ENCODE measurements around the gene CLEC7A. TPM values are rescaled to one million over a fixed set of nuclear protein-coding genes. Genes with fewer than 3 reads are reported as not detected.

CLEC7A gene
- total RNA-seq, 4 donors from 2014 or later = 10.3 to 36.1 (median 19.2) TPM

DNA sequence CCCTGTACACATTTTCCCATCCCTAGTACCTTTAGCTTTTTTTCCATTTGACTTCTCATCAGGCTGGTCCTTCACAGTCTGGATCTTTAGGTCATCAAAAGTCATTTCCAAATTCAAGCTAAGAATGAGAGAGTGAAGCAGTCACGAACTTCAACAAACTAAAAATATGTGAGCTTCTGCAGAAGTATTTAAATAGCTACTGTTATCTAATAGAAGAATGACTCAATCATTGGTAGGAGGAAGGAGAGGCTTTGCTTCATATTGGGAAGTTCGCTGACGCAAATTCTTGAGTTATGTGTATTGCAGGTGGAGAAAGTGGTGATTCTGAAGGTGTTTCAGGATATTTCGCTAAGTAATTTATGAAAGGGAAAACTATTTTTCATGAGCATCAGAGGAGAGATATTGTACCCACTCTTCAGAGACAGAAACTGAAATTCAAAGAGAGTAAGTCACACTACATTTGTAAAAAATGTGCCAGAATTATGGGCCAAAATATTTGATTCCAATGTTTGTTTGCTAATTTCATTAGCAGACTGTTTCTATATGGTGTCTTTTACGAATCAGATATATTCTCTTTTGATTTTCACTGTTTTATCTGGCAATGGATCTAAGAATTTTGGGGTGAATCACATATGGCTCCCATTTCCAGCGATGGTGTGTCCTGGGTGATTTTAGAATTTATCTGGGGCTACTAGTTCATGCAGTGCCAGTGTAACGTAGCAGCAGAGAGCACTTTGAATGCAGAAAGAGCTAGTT, 42.2 kb upstream of the CLEC7A start, which contains the start of gene OLR1:
Gene OLR1, minus strand, starts transcription at position 160 of the 756 bp plus-strand sequence. Its CDS starts 55 bp downstream, at position 105.
- intact Hi-C loops (cut with DNase I) = no loop called here
- Histone ChIP-seq H3K4me1 (peaks cover 2 to 30% (median 14%) of the 10 kb centered on the region in 3 donors), H3K27ac (no peak within 1 kb of the TSS), H3K4me3 (no peak within 1 kb of the TSS), H3K9me3 (no peaks in the 10 kb centered on the region), H3K27me3 (no peaks in the 10 kb centered on the region), H3K36me3 (no peaks in the 10 kb centered on the region)
- no peak for DNase-seq
- TF ChIP-seq, protein P1, sequence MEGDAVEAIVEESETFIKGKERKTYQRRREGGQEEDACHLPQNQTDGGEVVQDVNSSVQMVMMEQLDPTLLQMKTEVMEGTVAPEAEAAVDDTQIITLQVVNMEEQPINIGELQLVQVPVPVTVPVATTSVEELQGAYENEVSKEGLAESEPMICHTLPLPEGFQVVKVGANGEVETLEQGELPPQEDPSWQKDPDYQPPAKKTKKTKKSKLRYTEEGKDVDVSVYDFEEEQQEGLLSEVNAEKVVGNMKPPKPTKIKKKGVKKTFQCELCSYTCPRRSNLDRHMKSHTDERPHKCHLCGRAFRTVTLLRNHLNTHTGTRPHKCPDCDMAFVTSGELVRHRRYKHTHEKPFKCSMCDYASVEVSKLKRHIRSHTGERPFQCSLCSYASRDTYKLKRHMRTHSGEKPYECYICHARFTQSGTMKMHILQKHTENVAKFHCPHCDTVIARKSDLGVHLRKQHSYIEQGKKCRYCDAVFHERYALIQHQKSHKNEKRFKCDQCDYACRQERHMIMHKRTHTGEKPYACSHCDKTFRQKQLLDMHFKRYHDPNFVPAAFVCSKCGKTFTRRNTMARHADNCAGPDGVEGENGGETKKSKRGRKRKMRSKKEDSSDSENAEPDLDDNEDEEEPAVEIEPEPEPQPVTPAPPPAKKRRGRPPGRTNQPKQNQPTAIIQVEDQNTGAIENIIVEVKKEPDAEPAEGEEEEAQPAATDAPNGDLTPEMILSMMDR (IDR thresholded peaks at IDR 0.05) = no peak
- TF ChIP-seq POLR2A (IDR thresholded peaks at IDR 0.05) = no peak
- WGBS, 2 donors = 57 to 61% methylated on average over 7 of the region's 7 CpGs

DNA sequence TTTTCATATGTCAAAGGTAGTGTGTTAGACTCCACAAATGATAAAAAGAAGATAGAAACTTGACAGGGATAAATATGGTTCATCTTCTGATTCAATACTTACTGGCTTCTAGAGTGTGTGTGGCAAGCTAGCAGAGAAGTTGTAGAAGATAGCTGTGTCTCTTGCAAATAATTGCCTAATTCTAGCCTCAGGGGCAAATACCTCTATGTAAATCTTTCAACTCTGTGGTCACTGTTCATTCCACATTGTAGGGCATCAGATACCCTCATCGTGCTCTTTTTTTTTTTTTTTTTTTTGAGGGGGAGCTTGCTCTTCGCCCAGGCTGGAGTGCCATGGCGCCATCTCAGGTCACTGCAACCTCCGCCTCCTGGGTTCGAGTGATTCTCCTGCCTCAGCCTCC, 40.2 kb upstream of the CLEC7A start:
- Histone ChIP-seq H3K9me3 (no peaks in the 10 kb centered on the region), H3K36me3 (no peaks in the 10 kb centered on the region), H3K4me3 (no peak overlapping the region), H3K4me1 (peaks cover 0 to 25% (median 2%) of the 10 kb centered on the region in 3 donors), H3K27me3 (no peaks in the 10 kb centered on the region), H3K27ac (no peak overlapping the region)
- WGBS, 2 donors = 78 to 87% methylated on average over 4 to 5 of the region's 5 CpGs
- no peak for TF ChIP-seq POLR2A (IDR thresholded peaks at IDR 0.05)
- TF ChIP-seq, protein P1 (IDR thresholded peaks at IDR 0.05) = no peak
- no peak for DNase-seq
- intact Hi-C loops (cut with DNase I) = no loop called here

DNA sequence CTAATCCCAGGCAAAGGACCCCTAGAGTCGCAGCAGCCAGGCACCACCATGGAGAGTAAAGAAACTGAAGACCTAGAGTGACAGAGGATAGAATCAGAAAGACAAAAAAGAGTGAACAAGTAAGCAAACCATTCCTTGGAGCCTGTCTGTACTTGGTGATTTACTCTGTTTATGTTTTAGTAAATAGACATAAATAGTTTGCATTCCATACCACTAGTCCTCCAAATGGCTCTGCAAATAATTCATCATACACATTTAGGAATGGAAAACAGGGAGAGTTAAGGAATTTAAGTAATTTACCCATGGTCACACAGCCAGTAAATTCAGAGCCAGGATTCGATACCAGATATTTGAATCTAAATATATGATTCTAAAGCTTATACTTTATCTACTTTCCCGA, 39.1 kb upstream of the CLEC7A start:
- no peak for DNase-seq
- Histone ChIP-seq H3K4me3 (no peak overlapping the region), H3K27ac (no peak overlapping the region), H3K4me1 (peaks cover 0 to 19% (median 0%) of the 10 kb centered on the region in 3 donors), H3K27me3 (no peaks in the 10 kb centered on the region), H3K9me3 (no peaks in the 10 kb centered on the region), H3K36me3 (no peaks in the 10 kb centered on the region)
- no peak for TF ChIP-seq POLR2A (IDR thresholded peaks at IDR 0.05)
- TF ChIP-seq, protein P1 (IDR thresholded peaks at IDR 0.05) = no peak
- WGBS, 2 donors = 50 to 71% methylated on average over 3 of the region's 3 CpGs
- intact Hi-C loops (cut with DNase I) = no loop called here

DNA sequence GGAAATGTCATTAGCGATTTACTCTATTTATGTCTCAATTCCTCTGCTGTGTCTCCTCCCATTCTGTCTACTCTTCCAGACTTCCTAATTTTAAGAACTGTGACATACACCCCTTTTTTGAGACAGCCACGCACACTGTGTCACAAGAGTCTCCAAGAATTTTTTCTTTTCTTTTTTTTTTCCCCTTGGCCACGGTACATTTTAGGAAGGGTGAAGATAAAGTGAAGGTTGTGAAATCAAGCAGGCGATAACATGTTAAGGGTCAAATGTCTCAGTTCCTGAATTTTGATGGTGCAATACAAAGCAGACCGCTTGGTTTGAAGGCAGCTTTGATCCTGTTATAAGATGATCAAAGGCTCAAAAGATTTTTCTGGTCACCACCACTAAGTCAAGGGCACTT, 37.6 kb upstream of the CLEC7A start:
- Histone ChIP-seq H3K4me3 (no peak overlapping the region), H3K4me1 (peaks cover 0 to 19% (median 0%) of the 10 kb centered on the region in 3 donors), H3K36me3 (no peaks in the 10 kb centered on the region), H3K27ac (no peak overlapping the region), H3K9me3 (no peaks in the 10 kb centered on the region), H3K27me3 (no peaks in the 10 kb centered on the region)
- no peak for DNase-seq
- intact Hi-C loops (cut with DNase I) = no loop called here
- TF ChIP-seq, protein P1 (IDR thresholded peaks at IDR 0.05) = no peak
- TF ChIP-seq POLR2A (IDR thresholded peaks at IDR 0.05) = no peak
- WGBS, 2 donors = 38 to 44% methylated on average over 5 of the region's 5 CpGs

DNA sequence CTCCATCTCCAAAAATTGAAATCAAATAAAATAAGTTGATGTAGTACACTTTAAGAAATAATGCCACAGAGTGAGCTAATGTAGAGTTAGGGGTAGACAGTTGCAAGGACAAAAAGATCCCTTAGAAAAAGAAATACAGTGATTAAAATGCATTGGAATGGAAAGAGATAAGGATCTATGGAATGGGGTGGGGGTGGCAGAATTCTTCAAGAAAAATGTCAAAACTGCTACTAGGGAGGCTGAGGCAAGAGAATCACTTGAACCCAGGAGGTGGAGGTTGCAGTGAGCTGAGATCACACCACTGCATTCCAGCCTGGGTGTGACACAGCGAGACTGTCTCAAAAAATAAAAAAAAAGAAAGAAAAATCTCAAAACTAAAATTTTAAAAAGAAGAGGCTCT, 35.4 kb upstream of the CLEC7A start:
- intact Hi-C loops (cut with DNase I) = no loop called here
- Histone ChIP-seq H3K27me3 (no peaks in the 10 kb centered on the region), H3K4me1 (peaks cover 0 to 28% (median 3%) of the 10 kb centered on the region in 3 donors), H3K9me3 (no peaks in the 10 kb centered on the region), H3K27ac (no peak overlapping the region), H3K36me3 (no peaks in the 10 kb centered on the region), H3K4me3 (no peak overlapping the region)
- no peak for TF ChIP-seq POLR2A (IDR thresholded peaks at IDR 0.05)
- TF ChIP-seq, protein P1 (IDR thresholded peaks at IDR 0.05) = no peak
- no peak for DNase-seq
- WGBS, 2 donors = 0 to 64% methylated on average over 1 of the region's 1 CpG

Measured in esophagus squamous epithelium (tissue), 5 donors.